PFSK-1 (cell line): ENCODE measurements around the gene TSPAN18.

Experiments used
- FOXP2 ChIP-seq: optimal IDR thresholded peaks from 2 replicates; pipeline ENCODE3; 2011; ENCODE audit warnings: borderline replicate concordance, control low read depth, inconsistent platforms; ENCODE audit not compliant: insufficient read depth; ENCODE audit errors: extremely low read length, extremely low read depth
- POLR2AphosphoS5 ChIP-seq: IDR thresholded peaks from 2 replicates; pipeline ENCODE4 v1.6.1; 2012; ENCODE audit warnings: low read depth, mild to moderate bottlenecking, control low read depth, low read length, moderate library complexity
- SIN3A ChIP-seq: IDR thresholded peaks from 2 replicates; pipeline ENCODE4 v1.6.1; 2012; ENCODE audit warnings: mild to moderate bottlenecking, low read length, moderate library complexity, borderline replicate concordance; ENCODE audit not compliant: insufficient read depth
- TAF1 ChIP-seq: IDR thresholded peaks from 2 replicates; pipeline ENCODE4 v1.6.1; 2012; ENCODE audit warnings: low read length, control low read depth, borderline replicate concordance; ENCODE audit not compliant: insufficient read depth
- TF ChIP-seq, protein P1 (sequence below), 2 experiments: IDR thresholded peaks; 2 replicates each; pipeline versions ENCODE4 v1.6.1 to v1.8.0; 2011 to 2012; ENCODE audit warnings: low read depth in 2 of 2, low read length in 2 of 2, control low read depth in 1 of 2, inconsistent platforms in 1 of 2, mild to moderate bottlenecking in 1 of 2, moderate library complexity in 1 of 2; ENCODE audit not compliant: insufficient read depth in 1 of 2

The TSPAN18 gene

GRCh38 chr11:44928144-44928543 lies 201.4 kb downstream of the TSPAN18 start:
- TF ChIP-seq TAF1 (no peak), POLR2AphosphoS5 (no peak), FOXP2 (no peak), SIN3A (no peak)
- TF ChIP-seq, protein P1, sequence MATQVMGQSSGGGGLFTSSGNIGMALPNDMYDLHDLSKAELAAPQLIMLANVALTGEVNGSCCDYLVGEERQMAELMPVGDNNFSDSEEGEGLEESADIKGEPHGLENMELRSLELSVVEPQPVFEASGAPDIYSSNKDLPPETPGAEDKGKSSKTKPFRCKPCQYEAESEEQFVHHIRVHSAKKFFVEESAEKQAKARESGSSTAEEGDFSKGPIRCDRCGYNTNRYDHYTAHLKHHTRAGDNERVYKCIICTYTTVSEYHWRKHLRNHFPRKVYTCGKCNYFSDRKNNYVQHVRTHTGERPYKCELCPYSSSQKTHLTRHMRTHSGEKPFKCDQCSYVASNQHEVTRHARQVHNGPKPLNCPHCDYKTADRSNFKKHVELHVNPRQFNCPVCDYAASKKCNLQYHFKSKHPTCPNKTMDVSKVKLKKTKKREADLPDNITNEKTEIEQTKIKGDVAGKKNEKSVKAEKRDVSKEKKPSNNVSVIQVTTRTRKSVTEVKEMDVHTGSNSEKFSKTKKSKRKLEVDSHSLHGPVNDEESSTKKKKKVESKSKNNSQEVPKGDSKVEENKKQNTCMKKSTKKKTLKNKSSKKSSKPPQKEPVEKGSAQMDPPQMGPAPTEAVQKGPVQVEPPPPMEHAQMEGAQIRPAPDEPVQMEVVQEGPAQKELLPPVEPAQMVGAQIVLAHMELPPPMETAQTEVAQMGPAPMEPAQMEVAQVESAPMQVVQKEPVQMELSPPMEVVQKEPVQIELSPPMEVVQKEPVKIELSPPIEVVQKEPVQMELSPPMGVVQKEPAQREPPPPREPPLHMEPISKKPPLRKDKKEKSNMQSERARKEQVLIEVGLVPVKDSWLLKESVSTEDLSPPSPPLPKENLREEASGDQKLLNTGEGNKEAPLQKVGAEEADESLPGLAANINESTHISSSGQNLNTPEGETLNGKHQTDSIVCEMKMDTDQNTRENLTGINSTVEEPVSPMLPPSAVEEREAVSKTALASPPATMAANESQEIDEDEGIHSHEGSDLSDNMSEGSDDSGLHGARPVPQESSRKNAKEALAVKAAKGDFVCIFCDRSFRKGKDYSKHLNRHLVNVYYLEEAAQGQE (IDR thresholded peaks at IDR 0.05; ENCODE audit: insufficient read depth in 1 of 2, low read depth in 2 of 2, low read length in 2 of 2): no peak

DNA sequence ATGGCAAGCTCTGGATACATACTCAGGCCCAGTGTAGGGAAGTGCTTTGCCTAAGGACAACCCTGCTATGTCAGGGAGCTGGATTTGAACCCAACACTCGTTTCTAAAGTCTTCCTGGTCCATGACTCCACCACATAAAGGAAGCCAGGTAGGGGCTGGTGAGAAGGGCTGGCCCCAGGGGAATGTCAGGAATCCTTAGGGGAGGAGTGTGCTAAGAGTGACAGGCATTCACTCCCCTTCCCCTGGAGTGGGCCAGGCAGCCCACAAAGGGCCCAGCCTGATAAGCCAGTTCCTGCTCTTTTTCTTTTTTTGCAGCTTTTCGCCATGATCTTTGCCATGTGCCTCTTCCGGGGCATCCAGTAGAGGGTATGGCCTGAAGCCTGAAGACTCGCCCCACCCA lies 202.1 kb downstream of the TSPAN18 start:
- TF ChIP-seq SIN3A (no peak), FOXP2 (no peak)

GRCh38 chr11:44930588-44931302 lies 204.0 kb downstream of the TSPAN18 start:
- TF ChIP-seq POLR2AphosphoS5: no peak
- TF ChIP-seq, protein P1 (IDR thresholded peaks at IDR 0.05; ENCODE audit: insufficient read depth in 1 of 2, low read depth in 2 of 2, low read length in 2 of 2): no peak
- TF ChIP-seq TAF1: no peak
- TF ChIP-seq FOXP2: no peak
- TF ChIP-seq SIN3A: no peak

- no peak for TF ChIP-seq POLR2AphosphoS5
- no peak for TF ChIP-seq FOXP2
- TF ChIP-seq, protein P1 (IDR thresholded peaks at IDR 0.05; ENCODE audit: insufficient read depth in 1 of 2, low read depth in 2 of 2, low read length in 2 of 2): no peak
- no peak for TF ChIP-seq SIN3A
- TF ChIP-seq TAF1: no peak
Measured at GRCh38 chr11:44931466-44931865, 204.7 kb downstream of the TSPAN18 start.

DNA sequence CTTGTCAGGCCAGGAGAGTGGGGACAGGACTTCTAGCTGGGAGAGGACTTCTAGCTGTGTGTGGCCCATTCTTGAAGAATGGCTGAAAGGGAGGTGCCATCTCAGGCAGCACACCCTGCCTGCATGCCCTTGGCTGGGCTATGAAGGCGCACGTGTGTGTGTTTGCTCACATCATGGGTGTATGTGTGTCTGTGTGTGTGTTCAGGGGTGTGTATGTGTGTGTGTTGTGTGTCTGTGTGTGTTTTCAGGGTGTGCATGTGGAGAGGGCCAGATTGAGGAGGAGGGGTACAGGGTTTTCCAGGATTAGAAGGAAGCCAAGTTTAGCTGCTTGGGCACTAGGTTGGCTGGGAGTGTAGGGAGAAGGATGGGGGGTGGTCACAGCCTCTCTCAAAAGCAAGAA lies 207.3 kb downstream of the TSPAN18 start:
- TF ChIP-seq, protein P1 (IDR thresholded peaks at IDR 0.05; ENCODE audit: insufficient read depth in 1 of 2, low read depth in 2 of 2, low read length in 2 of 2): no peak
- TF ChIP-seq SIN3A (no peak), POLR2AphosphoS5 (no peak), TAF1 (no peak), FOXP2 (no peak)
